Dendritic cell treated with granulocyte-macrophage colony-stimulating factor and Interleukin-4, amounts not matched to agents 40 ng/mL and 50 ng/mL, for 4 days (primary cell): ENCODE results near the gene FGF3.

Source experiments
- H3K27ac Mint-ChIP-seq: one replicate; pipeline ENCODE4 v1.8.0; 2022; ENCODE audit warnings: mild to moderate bottlenecking, mixed read lengths
- H3K27me3 Mint-ChIP-seq: one replicate; pipeline ENCODE4 v1.8.0; 2022; ENCODE audit warnings: mild to moderate bottlenecking, mixed read lengths
- H3K36me3 Mint-ChIP-seq: one replicate; pipeline ENCODE4 v1.8.0; 2022; ENCODE audit warnings: low read depth, mixed read lengths
- H3K4me1 Mint-ChIP-seq: one replicate; pipeline ENCODE4 v1.8.0; 2022; ENCODE audit warnings: low read depth, mixed read lengths
- H3K4me3 Mint-ChIP-seq: one replicate; pipeline ENCODE4 v1.8.0; 2022; ENCODE audit warnings: mild to moderate bottlenecking, moderate library complexity, mixed read lengths
- H3K9me3 Mint-ChIP-seq: one replicate; pipeline ENCODE4 v1.8.0; 2022; ENCODE audit warnings: mixed read lengths
- intact Hi-C: fragments of 100-400 bp; cut with micrococcal nuclease; formaldehyde crosslinking; loops from one replicate; pipeline ENCODE4 v1.15.0; 2022

The FGF3 gene

GRCh38 chr11:69840371-69841169 is 21.4 kb upstream of the FGF3 start:
- intact Hi-C loops: no loop called here

GRCh38 chr11:69839516-69839915 is 20.3 kb upstream of the FGF3 start:
- intact Hi-C loops: no loop called here
- H3K9me3 Mint-ChIP-seq: peaks cover 9% of the 10 kb centered on the region
- peaks cover 26% of the 10 kb centered on the region for H3K27me3 Mint-ChIP-seq
- no peaks in the 10 kb centered on the region for H3K4me1 Mint-ChIP-seq
- no peak overlapping the region for H3K27ac Mint-ChIP-seq
- H3K36me3 Mint-ChIP-seq: no peaks in the 10 kb centered on the region
- H3K4me3 Mint-ChIP-seq: no peak overlapping the region

More at GRCh38 chr11:69840371-69841169, 21.4 kb upstream of the FGF3 start:
- Mint-ChIP-seq H3K9me3 (peaks cover 9% of the 10 kb centered on the region), H3K36me3 (no peaks in the 10 kb centered on the region), H3K4me3 (no peak overlapping the region), H3K27me3 (peaks cover 15% of the 10 kb centered on the region), H3K4me1 (no peaks in the 10 kb centered on the region), H3K27ac (no peak overlapping the region)

GRCh38 chr11:69837791-69838190 is 18.6 kb upstream of the FGF3 start:
- H3K9me3 Mint-ChIP-seq: peaks cover 9% of the 10 kb centered on the region
- intact Hi-C loops: no loop called here
- H3K4me3 Mint-ChIP-seq: no peak overlapping the region
- no peak overlapping the region for H3K27ac Mint-ChIP-seq
- no peaks in the 10 kb centered on the region for H3K36me3 Mint-ChIP-seq
- no peaks in the 10 kb centered on the region for H3K4me1 Mint-ChIP-seq
- peaks cover 39% of the 10 kb centered on the region for H3K27me3 Mint-ChIP-seq

DNA sequence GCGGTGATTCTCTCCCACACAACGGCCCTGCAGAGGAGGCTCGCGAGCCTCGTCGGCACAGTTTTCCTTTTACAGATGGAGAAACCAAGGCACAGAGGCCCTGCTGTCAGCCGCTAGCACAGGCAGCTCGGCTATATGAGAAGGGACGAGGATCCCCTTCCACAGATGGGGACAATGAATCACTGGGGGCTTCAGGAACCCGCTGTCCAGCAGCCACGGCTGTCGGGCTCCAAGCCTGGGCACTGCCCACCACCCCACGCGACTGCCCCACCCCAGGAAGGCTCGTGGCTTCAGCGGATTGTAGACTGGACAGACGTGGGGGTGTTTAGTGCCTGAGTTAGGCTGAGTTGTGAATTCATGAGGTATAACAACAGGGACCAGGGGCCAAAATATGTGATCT is 17.2 kb upstream of the FGF3 start:
- no peak overlapping the region for H3K27ac Mint-ChIP-seq
- no peaks in the 10 kb centered on the region for H3K4me1 Mint-ChIP-seq
- peaks cover 43% of the 10 kb centered on the region for H3K27me3 Mint-ChIP-seq
- H3K4me3 Mint-ChIP-seq: no peak overlapping the region
- intact Hi-C loops: no loop called here
- H3K9me3 Mint-ChIP-seq: peaks cover 6% of the 10 kb centered on the region
- no peaks in the 10 kb centered on the region for H3K36me3 Mint-ChIP-seq

DNA sequence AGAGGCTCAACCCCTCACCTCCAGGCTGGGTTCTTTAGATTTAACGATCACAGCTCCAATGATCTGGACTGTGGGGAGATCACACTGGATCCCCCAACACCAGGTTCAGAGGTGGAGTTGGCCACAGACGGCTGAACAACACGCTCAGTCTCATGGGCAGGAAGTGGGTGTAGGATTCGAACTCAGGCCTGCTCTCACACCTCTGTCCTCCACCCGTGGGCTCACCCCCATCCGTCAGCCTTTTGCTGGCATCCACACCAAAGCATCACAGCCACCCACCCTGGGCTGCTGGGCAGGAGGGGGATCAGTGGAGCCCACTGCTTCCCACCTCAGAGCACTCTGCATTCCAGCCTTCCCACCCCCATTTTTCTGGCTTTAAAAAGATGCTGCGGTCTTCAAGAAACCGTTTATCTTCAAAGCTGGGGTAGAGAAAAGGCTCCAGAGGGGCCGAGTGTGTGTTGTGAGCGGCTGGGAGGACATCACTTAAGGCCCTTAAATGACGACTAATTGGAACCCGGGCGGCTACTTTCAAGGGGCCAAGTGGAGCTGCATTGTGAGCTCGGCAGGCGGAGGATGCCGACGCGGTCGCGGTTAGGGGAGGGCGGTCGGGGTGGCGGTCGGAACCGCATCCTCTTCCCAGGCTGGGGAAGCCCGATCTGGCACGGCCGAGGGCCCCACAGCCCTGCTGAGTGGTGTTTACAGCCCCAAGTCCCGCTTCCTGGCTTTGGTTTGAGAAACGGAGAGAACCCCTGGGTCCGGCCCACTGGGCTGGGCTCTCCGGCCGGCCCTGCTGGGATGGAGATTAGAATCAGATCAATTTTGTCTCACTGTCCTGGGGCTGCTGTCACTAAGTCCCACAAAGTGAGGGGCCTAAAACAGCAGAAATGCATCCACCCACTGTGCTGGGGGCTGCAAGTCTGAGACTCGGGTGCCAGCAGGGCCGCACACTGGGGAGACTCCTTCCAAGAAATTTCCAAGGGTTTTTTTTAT is 15.9 kb upstream of the FGF3 start:
- Mint-ChIP-seq H3K4me3 (no peak overlapping the region), H3K27me3 (peaks cover 38% of the 10 kb centered on the region), H3K9me3 (no peaks in the 10 kb centered on the region), H3K36me3 (no peaks in the 10 kb centered on the region), H3K4me1 (no peaks in the 10 kb centered on the region), H3K27ac (no peak overlapping the region)
- intact Hi-C loops: no loop called here

- no peak overlapping the region for H3K27ac Mint-ChIP-seq
- peaks cover 38% of the 10 kb centered on the region for H3K27me3 Mint-ChIP-seq
- H3K9me3 Mint-ChIP-seq: no peaks in the 10 kb centered on the region
- H3K4me3 Mint-ChIP-seq: no peak overlapping the region
- intact Hi-C loops: no loop called here
- H3K4me1 Mint-ChIP-seq: no peaks in the 10 kb centered on the region
- no peaks in the 10 kb centered on the region for H3K36me3 Mint-ChIP-seq
These were observed 15.0 kb upstream of the FGF3 start for GRCh38 chr11:69834251-69834650.

GRCh38 chr11:69832561-69833413 is 13.6 kb upstream of the FGF3 start:
- intact Hi-C loops: no loop called here
- H3K4me1 Mint-ChIP-seq: no peaks in the 10 kb centered on the region
- no peaks in the 10 kb centered on the region for H3K36me3 Mint-ChIP-seq
- H3K27ac Mint-ChIP-seq: no peak overlapping the region
- no peak overlapping the region for H3K4me3 Mint-ChIP-seq
- no peaks in the 10 kb centered on the region for H3K9me3 Mint-ChIP-seq
- peaks cover 38% of the 10 kb centered on the region for H3K27me3 Mint-ChIP-seq

GRCh38 chr11:69831985-69832384 is 12.8 kb upstream of the FGF3 start:
- Mint-ChIP-seq H3K4me3 (no peak overlapping the region), H3K4me1 (no peaks in the 10 kb centered on the region), H3K27me3 (peaks cover 38% of the 10 kb centered on the region), H3K27ac (no peak overlapping the region), H3K9me3 (no peaks in the 10 kb centered on the region), H3K36me3 (no peaks in the 10 kb centered on the region)
- intact Hi-C loops: no loop called here

DNA sequence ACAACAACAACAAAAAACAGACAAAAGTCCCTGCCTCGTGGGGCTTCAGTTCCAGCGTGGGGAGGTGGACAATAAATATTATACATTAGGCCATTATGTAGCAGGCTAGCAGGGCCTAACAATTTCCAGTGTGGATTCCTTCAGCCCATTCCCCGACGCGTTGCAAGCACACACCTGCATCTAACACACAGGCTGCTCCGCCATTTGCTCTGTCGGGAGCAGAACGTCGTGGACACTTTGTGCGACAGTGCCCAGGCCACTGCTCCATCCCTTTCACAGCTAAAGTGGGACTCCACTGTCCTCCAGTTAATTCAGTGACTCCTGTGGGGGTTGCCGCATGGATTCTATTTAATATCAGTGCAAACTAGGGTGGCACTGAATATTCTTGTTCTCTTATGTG is 10.9 kb upstream of the FGF3 start:
- intact Hi-C loops: no loop called here
- no peak overlapping the region for H3K27ac Mint-ChIP-seq
- no peaks in the 10 kb centered on the region for H3K36me3 Mint-ChIP-seq
- H3K9me3 Mint-ChIP-seq: no peaks in the 10 kb centered on the region
- H3K4me3 Mint-ChIP-seq: no peak overlapping the region
- H3K4me1 Mint-ChIP-seq: no peaks in the 10 kb centered on the region
- peaks cover 30% of the 10 kb centered on the region for H3K27me3 Mint-ChIP-seq

GRCh38 chr11:69828971-69829344 is 9.7 kb upstream of the FGF3 start:
- H3K4me1 Mint-ChIP-seq: no peaks in the 10 kb centered on the region
- H3K36me3 Mint-ChIP-seq: no peaks in the 10 kb centered on the region
- no peak overlapping the region for H3K4me3 Mint-ChIP-seq
- H3K27ac Mint-ChIP-seq: no peak overlapping the region
- H3K27me3 Mint-ChIP-seq: peaks cover 22% of the 10 kb centered on the region
- intact Hi-C loops: no loop called here
- H3K9me3 Mint-ChIP-seq: no peaks in the 10 kb centered on the region

- Mint-ChIP-seq H3K36me3 (no peaks in the 10 kb centered on the region), H3K27ac (no peak overlapping the region), H3K9me3 (no peaks in the 10 kb centered on the region), H3K4me1 (no peaks in the 10 kb centered on the region), H3K4me3 (no peak overlapping the region), H3K27me3 (peaks cover 20% of the 10 kb centered on the region)
- intact Hi-C loops: no loop called here
These were observed 9.2 kb upstream of the FGF3 start for GRCh38 chr11:69828276-69828970.

- no peaks in the 10 kb centered on the region for H3K36me3 Mint-ChIP-seq
- peaks cover 17% of the 10 kb centered on the region for H3K27me3 Mint-ChIP-seq
- H3K4me1 Mint-ChIP-seq: no peaks in the 10 kb centered on the region
- no peaks in the 10 kb centered on the region for H3K9me3 Mint-ChIP-seq
- no peak overlapping the region for H3K27ac Mint-ChIP-seq
- intact Hi-C loops: no loop called here
- no peak overlapping the region for H3K4me3 Mint-ChIP-seq
These were observed 7.6 kb upstream of the FGF3 start for GRCh38 chr11:69826773-69827172.

GRCh38 chr11:69825941-69826340 is 6.7 kb upstream of the FGF3 start:
- no peaks in the 10 kb centered on the region for H3K9me3 Mint-ChIP-seq
- H3K4me1 Mint-ChIP-seq: no peaks in the 10 kb centered on the region
- no peaks in the 10 kb centered on the region for H3K36me3 Mint-ChIP-seq
- peaks cover 18% of the 10 kb centered on the region for H3K27me3 Mint-ChIP-seq
- no peak overlapping the region for H3K27ac Mint-ChIP-seq
- no peak overlapping the region for H3K4me3 Mint-ChIP-seq
- intact Hi-C loops: no loop called here
